Tibial nerve (tissue), 4 donors: ENCODE measurements around the gene RPL23.

Source experiments
- CTCF ChIP-seq, 5 experiments: fragments of 200-600 bp in 3 of 5; fragments of 450-650 bp in 2 of 5; sonication (generic) in 3 of 5; IDR thresholded peaks; one replicate each; pipeline ENCODE4 v1.5.1; 2016 to 2019; ENCODE audit warnings: antibody characterized with exemption in 5 of 5, mild to moderate bottlenecking in 3 of 5, moderate library complexity in 2 of 5
- EP300 ChIP-seq, 2 donors: sonication (generic); formaldehyde crosslinking; IDR thresholded peaks; one replicate each; pipeline ENCODE4 v1.6.1; 2017; ENCODE audit warnings: antibody characterized with exemption in 2 of 2, mild to moderate bottlenecking in 1 of 2
- POLR2A ChIP-seq, 2 donors: fragments of 450-650 bp; IDR thresholded peaks; one replicate each; pipeline ENCODE4 v1.6.1; 2017; ENCODE audit warnings: antibody characterized with exemption in 2 of 2, mild to moderate bottlenecking in 2 of 2, moderate library complexity in 2 of 2

- TF ChIP-seq CTCF (IDR thresholded peaks at IDR 0.05): peak in 2 of 5 experiments; percentile 32 to 40
- TF ChIP-seq EP300 (IDR thresholded peaks at IDR 0.05): peak in 1 of 2 donors; percentile 85
- peak in 1 of 2 donors; percentile 18 for TF ChIP-seq POLR2A (IDR thresholded peaks at IDR 0.05)
Observed at GRCh38 chr17:38799501-38800236, 53.9 kb downstream of the RPL23 start, which contains the start of gene PIP4K2B.
